ENCODE data around the gene ZCCHC12.

ZCCHC12 gene

GRCh38 chrX:118872102-118872566 is 48.5 kb downstream of the ZCCHC12 start:
- no peak for FAIRE-seq
